Activated effector memory CD4-positive, alpha-beta T cell treated with Interleukin-2 at 50 U/mL for 16 hours (primary cell): ENCODE results near the gene SPATA32.
A peak's percentile ranks its signal among the peaks of the same experiment; 100 is the strongest.

Source experiments
- DNase-seq: peaks from one replicate; pipeline ENCODE4 v3.0.0-alpha.2; 2020

The SPATA32 gene

DNA sequence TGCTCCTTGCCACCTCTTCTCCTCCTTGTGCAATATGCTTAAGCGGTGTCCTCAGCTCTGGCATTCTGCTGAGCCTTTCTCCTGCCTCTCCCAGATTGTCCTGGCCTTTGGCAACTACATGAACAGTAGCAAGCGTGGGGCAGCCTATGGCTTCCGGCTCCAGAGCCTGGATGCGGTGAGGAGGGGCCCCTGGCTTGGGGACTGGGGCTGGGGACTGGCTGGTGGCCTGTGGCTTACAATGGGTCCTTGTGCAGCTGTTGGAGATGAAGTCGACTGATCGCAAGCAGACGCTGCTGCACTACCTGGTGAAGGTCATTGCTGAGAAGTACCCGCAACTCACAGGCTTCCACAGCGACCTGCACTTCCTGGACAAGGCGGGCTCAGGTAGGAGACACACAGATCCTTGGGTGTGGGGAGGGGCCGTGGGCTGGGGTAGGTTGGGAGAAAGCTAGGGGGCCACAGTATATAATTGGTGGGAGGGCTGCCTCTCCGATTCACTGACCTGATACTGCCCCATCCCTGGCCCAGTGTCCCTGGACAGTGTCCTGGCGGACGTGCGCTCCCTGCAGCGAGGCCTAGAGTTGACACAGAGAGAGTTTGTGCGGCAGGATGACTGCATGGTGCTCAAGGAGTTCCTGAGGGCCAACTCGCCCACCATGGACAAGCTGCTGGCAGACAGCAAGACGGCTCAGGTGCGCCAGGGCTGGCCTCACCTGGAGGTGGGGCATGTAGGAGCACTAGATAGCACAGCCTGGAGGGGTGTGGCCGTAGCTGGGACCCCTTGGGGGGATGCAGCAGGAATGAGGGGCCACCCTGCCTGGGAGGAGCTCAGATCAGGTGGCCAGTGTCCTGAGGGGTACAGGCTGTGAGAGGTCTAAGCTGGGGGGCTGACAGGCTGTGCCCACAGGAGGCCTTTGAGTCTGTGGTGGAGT, 16.9 kb downstream of the SPATA32 start:
- no peak for DNase-seq

DNA sequence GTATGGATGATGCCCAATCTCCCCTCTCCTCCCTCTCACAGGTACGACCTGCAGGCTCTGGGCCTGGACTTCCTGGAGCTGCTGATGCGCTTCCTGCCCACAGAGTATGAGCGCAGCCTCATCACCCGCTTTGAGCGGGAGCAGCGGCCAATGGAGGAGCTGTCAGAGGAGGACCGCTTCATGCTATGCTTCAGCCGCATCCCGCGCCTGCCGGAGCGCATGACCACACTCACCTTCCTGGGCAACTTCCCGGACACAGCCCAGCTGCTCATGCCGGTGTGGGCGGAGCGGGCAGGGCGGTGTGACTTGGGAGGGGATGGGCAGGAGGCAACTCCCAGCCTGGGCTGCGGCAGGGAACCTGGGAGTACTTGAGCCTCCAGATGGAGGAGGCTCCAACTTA, 18.1 kb downstream of the SPATA32 start:
- no peak for DNase-seq

GRCh38 chr17:45242029-45242414, 19.9 kb downstream of the SPATA32 start:
- DNase-seq, result no peak

DNA sequence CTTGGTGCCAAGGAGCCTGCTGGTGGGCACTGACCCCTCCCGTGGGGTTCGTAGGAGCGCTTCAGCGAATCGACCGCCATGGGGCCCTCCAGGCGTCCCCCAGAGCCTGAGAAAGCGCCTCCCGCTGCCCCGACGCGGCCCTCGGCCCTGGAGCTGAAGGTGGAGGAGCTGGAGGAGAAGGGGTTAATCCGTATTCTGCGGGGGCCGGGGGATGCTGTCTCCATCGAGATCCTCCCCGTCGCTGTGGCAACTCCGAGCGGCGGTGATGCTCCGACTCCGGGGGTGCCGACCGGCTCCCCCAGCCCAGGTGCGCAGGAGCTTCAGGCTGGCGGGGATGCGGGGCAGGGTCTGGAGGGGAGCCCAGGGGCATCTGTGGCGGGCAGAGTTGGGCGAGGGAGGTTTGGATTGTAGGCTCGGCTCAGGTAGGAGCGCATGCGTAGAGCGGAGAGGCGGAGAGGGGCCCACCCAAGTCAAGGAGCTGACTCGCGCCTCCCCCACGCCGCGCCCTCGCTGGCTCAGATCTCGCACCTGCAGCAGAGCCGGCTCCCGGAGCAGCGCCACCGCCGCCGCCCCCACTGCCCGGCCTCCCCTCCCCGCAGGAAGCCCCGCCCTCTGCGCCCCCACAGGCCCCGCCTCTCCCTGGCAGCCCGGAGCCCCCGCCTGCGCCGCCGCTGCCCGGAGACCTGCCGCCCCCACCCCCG, 20.4 kb downstream of the SPATA32 start:
- no peak for DNase-seq

GRCh38 chr17:45240905-45241327, 21.0 kb downstream of the SPATA32 start:
- no peak for DNase-seq

- no peak for DNase-seq
These were observed 23.6 kb downstream of the SPATA32 start for GRCh38 chr17:45238155-45238774.

DNA sequence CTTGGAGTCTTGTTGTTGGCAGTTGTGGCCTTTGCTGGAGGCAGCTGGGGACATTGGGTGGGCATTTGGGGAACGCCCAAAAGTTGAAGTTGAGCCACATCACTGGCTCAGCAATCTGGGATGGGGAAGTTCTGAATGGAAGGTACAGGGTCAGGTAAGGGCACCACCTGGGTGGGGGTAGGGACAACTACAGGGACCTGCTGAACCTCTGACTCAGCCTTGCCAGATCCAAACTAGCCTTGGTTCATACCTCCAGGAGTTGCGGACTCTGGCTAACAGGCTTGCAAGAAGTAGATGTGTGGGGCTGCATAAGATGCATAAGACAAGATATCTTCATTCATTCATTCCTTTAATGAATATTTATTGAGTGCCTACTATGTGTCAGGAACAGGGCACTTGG, 24.2 kb downstream of the SPATA32 start:
- DNase-seq, result no peak

- no peak for DNase-seq
These were observed 25.6 kb downstream of the SPATA32 start for GRCh38 chr17:45236282-45236606.

DNA sequence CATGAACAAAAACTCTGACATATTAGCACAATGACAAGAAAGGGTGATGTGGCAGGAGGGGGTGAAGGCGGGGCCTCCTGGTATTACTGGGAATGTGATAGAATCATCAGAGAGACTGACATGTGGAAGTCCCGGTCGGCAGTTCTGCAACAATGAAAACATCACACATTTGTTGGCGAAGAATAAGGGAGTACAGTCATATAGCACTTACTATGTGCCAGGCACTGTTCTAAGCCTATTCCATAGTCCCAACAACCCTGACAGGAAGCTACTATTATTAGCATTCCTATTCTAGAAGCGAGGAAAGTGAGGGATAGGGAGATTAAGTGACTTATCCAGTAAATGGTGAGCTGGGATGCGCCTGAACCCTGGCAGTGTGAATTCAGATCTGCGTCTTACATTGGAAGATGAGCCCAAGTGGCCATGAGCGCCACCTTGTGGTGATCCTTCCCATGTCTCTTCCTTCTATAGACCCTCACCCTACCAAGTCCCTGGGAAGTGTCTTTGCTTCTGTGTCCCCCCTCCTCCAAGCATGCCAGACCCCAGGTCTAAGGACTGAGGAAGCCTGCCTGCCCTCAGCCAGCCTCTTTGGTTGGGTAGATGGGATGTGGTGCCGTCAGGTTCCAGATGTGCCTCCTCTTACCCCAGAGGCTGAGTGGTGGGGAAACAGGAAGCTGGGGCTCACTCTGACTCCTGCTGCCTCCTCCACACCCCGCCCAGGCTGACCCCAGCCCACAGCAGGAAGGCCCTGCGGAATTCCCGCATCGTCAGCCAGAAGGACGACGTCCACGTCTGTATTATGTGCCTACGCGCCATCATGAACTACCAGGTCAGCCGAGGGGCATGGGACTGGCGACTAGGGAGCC, 26.2 kb downstream of the SPATA32 start:
- DNase-seq, result peak; percentile 62

GRCh38 chr17:45234641-45235415, 27.1 kb downstream of the SPATA32 start:
- no peak for DNase-seq

DNA sequence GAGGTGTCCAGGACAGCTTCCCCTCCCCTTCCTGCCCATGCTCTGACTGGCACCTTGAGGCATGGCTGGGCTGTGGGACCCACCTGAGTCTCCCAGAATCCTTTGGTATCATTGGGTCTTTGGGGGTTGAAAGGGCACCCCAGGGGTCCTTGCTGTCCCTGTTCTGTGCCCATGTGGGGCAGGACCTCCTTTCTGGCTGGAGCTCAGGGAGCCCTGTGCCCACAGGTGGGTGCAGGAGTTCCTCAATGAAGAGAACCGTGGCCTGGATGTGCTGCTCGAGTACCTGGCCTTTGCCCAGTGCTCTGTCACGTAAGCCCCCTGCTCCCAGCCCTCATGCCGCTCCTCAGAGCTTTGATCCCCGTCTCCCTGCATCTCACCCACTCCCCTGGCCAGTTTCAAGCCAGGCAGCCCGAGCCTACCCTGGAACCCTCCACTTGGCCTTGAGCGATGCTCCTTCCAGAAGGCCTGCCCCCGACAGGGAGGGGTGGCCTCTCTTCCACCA, 28.4 kb downstream of the SPATA32 start:
- DNase-seq, result no peak

- DNase-seq, result no peak
These were observed 29.1 kb downstream of the SPATA32 start for GRCh38 chr17:45232514-45233422.

- no peak for DNase-seq
These were observed 30.3 kb downstream of the SPATA32 start for GRCh38 chr17:45231481-45232116.

DNA sequence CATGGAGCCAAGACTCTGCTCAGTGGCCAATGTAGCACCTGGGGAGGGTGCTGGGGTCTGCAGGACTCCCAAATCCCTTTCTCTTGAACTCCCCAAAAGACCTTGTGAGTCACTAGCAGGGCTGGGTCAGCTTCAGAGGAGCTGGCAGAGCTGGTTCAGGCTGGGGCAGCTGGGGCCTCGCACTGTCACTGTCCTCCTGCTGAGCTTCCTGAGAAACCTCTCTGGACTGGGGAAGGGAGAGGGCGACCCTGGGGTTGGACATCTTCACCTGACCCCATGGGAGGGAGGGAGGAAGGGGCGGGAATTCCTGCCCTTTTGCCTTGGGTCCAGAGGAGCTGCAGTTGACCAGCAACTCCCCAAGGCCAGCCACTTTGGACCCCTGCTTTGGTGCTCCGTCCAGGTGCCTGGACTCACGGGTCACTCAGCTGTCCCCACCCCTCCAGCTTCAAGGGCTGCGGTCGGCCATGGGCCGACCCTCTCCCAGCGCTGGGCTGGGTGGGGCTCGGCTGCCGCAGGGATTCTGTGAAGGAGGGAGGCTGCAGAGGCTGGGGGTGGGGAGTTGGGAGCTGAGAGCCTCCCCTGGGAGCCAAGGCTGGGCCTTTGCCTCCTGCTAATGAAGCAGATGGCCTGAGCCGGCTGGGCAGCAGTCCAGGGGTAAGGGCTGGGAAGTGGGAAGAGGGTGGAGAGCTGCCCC, 31.0 kb downstream of the SPATA32 start:
- no peak for DNase-seq

DNA sequence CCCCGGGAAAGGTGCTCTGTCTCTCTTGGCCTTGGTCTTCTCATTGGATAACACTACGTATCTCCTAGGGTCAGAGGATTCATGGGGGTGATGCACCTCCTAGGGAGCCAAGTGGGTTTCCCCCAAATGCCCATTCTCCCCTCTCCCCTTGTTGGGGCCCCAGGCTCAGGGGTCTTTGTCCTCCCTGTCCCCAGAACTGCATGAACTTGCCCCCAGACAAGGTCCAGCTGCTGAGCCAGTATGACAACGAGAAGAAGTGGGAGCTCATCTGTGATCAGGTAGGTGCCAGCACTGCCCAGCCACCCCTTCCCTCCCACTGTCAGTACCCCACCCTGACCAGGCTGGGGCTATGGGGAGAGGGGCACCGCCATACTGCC, 31.5 kb downstream of the SPATA32 start:
- no peak for DNase-seq

DNA sequence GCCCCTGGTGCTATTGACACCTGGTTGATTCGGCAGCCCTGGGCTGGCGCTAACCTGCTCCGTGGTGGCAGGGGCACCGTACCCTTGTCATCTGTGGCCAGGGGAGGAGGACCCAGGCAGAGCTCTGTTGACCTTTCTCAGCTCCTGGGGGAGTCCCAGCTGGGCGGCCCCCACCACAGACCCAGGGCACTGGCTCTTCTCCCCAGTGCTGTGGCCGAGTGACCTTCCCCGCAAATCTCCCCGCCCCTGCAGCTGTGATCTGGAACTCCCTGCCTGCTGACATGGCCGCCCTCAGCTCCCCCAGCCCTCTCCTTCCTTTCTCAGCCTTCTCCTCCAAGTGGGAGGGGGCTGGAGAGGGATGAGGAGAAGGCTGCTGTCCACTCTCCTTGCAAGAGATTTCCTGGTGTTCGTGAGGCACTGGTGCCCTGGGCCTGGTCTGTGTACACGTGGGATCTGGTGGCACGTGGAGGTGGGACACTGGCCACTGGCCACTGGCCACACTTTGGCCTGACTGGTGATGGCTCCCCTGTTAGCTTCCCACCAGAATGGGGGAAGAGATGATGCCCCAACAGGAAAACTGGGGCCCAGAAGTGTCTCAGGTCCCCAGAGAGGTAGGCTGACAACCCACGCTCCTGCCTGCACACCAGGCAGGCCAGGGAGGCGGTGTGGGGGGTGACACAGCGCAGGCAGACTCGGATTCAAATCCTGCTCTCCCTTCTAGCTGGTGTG, 32.0 kb downstream of the SPATA32 start:
- no peak for DNase-seq

DNA sequence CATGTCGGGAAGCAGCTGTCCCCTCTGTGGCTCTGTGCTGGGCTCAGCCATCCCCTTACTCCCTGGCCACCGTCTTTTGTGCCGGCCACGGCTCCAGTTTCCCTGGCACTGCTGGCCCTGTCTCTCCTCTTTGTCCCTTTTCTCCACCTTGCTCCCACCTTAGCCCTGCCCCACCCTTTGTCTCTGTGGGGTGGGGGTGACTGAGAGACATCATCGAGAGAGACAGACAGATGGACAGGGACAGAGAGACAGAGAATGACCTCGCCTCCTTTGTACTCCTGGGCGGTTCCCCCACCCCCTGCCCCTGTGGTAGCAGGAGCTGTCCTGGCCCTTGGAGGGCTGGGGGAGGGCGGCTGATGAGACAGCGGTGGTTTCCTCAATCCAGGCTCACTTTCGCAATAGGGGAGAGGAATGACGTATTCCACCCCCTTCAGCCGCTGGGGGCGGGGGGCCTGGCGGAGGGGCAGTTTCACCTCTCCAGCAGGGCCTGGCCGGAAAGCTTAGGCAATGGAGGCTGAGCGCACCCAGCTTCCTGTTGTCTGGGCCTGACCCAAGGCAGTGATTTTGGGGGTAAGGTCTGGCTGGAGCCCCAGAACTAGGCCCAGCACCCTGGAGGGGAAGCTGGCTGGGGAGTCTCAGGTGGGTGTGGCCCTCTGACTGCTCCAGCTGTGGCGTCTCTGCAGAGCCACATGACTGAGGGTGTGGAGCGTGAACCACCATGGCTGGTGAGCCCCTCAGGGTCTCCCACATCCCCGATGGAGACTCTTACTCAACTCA, 32.9 kb downstream of the SPATA32 start:
- DNase-seq, result peak; percentile 70
